ENCODE results near the gene PDE9A.

The PDE9A gene

GRCh38 chr21:42687796-42688195, 34.4 kb downstream of the PDE9A start:
- Histone ChIP-seq H3K27me3 (ENCODE audit: insufficient read depth, poor library complexity, severe bottlenecking) (no peaks in the 10 kb centered on the region), H3K27ac (replicated peaks) (no peak overlapping the region), H3K4me3 (replicated peaks; ENCODE audit: insufficient read depth, low read length) (no peak overlapping the region)
- no peak for TF ChIP-seq GABPA (IDR thresholded peaks at IDR 0.05; ENCODE audit: low read depth)
- no peak for TF ChIP-seq REST (IDR thresholded peaks at IDR 0.05; ENCODE audit: insufficient replicate concordance, low read depth)
- no peak for TF ChIP-seq CTCF (IDR thresholded peaks at IDR 0.05; ENCODE audit: insufficient read depth, low read length)
- TF ChIP-seq POLR2AphosphoS5 (IDR thresholded peaks at IDR 0.05; ENCODE audit: low read depth): no peak
- no peak for TF ChIP-seq SPI1 (IDR thresholded peaks at IDR 0.05; ENCODE audit: borderline replicate concordance, low read depth)
- no peak for DNase-seq (ENCODE audit: low read depth in 1 of 2, low spot score in 1 of 2)

DNA sequence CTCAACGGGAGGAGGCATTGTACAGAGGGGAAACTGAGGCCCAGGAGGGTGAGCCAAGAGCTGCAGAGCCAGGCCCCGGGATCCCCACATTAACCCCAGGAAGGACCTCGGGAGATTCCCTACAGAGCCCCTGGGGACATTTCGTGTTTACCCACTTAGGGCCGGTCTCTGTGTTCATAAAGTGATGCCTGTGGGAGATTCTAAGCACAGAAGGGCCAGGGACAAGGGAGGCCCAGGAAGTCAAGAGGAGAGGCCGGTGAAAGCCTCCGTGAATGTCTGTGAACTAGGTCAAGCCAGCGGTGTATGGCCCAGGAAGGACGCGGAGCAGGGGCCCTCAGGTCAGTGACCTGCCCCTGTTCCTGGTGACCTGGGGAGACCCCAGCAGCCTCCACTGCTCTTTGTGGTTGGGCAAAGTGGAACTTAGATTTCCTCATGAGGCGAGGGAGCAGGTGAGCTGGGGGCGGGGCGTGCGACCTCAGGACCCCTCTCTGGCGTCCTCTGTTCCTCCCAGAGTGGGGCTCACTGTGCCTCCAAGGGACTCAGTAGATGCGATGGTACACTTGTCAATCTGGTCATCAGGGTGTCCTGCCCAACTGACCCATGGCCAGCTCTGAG, 34.9 kb downstream of the PDE9A start:
- no peak for TF ChIP-seq GABPA (IDR thresholded peaks at IDR 0.05; ENCODE audit: low read depth)
- TF ChIP-seq REST (IDR thresholded peaks at IDR 0.05; ENCODE audit: insufficient replicate concordance, low read depth): no peak
- no peak for TF ChIP-seq CTCF (IDR thresholded peaks at IDR 0.05; ENCODE audit: insufficient read depth, low read length)
- no peak for TF ChIP-seq SPI1 (IDR thresholded peaks at IDR 0.05; ENCODE audit: borderline replicate concordance, low read depth)
- no peak for TF ChIP-seq POLR2AphosphoS5 (IDR thresholded peaks at IDR 0.05; ENCODE audit: low read depth)
- Histone ChIP-seq H3K27ac (replicated peaks) (no peak overlapping the region), H3K4me3 (replicated peaks; ENCODE audit: insufficient read depth, low read length) (no peak overlapping the region), H3K27me3 (ENCODE audit: insufficient read depth, poor library complexity, severe bottlenecking) (no peaks in the 10 kb centered on the region)
- DNase-seq (ENCODE audit: low read depth in 1 of 2, low spot score in 1 of 2): no peak

- no peak for DNase-seq (ENCODE audit: low read depth in 1 of 2, low spot score in 1 of 2)
- H3K27me3 ChIP-seq (ENCODE audit: insufficient read depth, poor library complexity, severe bottlenecking): no peaks in the 10 kb centered on the region
- no peak overlapping the region for H3K4me3 ChIP-seq (replicated peaks; ENCODE audit: insufficient read depth, low read length)
- no peak for TF ChIP-seq GABPA (IDR thresholded peaks at IDR 0.05; ENCODE audit: low read depth)
- no peak for TF ChIP-seq REST (IDR thresholded peaks at IDR 0.05; ENCODE audit: insufficient replicate concordance, low read depth)
- TF ChIP-seq SPI1 (IDR thresholded peaks at IDR 0.05; ENCODE audit: borderline replicate concordance, low read depth): no peak
- no peak for TF ChIP-seq CTCF (IDR thresholded peaks at IDR 0.05; ENCODE audit: insufficient read depth, low read length)
- TF ChIP-seq POLR2AphosphoS5 (IDR thresholded peaks at IDR 0.05; ENCODE audit: low read depth): no peak
- no peak overlapping the region for H3K27ac ChIP-seq (replicated peaks)
These were observed 35.5 kb downstream of the PDE9A start for GRCh38 chr21:42688841-42689371.
